CD4-positive, alpha-beta memory T cell (primary cell): Measurements from ENCODE around the gene SH3BP2. TPM values are rescaled to one million over a fixed set of nuclear protein-coding genes. Genes with fewer than 3 reads are reported as not detected.
"Not testable (repeated sequence)": the region's sequence is repeated elsewhere in the genome, so short reads cannot be mapped to it uniquely, and the experiment has no call there.

Experiments
- CTCF ChIA-PET: fragments of 350-600 bp; sonication (Branson Sonifier 250); formaldehyde crosslinking; loops from one replicate; lab custom pipeline; 2021; ENCODE audit warnings: inconsistent platforms; ENCODE audit not compliant: partially characterized antibody; lab: Charles Lee
- POLR2A ChIA-PET: fragments of 350-600 bp; sonication (Branson Sonifier 250); formaldehyde crosslinking; loops from one replicate; lab custom pipeline; 2021; ENCODE audit not compliant: partially characterized antibody; lab: Charles Lee
- DNase-seq, 5 donors: peaks; one replicate each; pipeline versions ENCODE4 v3.0.0 to v3.0.0-alpha.2; 2020 to 2022; ENCODE audit warnings: mixed read lengths in 1 of 5
- H3K27ac ChIP-seq: one replicate; pipeline ENCODE4 v1.7.0; 2013; ENCODE audit warnings: low read depth, low read length
- H3K27me3 ChIP-seq: 2 replicates; pipeline ENCODE4 v1.7.0; 2013; ENCODE audit warnings: mild to moderate bottlenecking, low read length, moderate library complexity; ENCODE audit not compliant: insufficient read depth
- H3K36me3 ChIP-seq: 2 replicates; pipeline ENCODE4 v1.7.0; 2013; ENCODE audit warnings: mild to moderate bottlenecking, low read length, moderate library complexity; ENCODE audit not compliant: insufficient read depth
- H3K4me1 ChIP-seq: 2 replicates; pipeline ENCODE4 v1.7.0; 2013; ENCODE audit warnings: mild to moderate bottlenecking, low read length, moderate library complexity; ENCODE audit not compliant: insufficient read depth
- H3K4me3 ChIP-seq, 2 donors: one replicate each; pipeline ENCODE4 v1.7.0; 2013; ENCODE audit warnings: low read length in 2 of 2, mild to moderate bottlenecking in 1 of 2
- H3K9me3 ChIP-seq, 2 donors: one replicate each; pipeline ENCODE4 v1.7.0; 2013; ENCODE audit warnings: low read length in 2 of 2, control low read depth in 1 of 2; ENCODE audit not compliant: control insufficient read depth in 1 of 2
- H3K27ac Mint-ChIP-seq, 7 donors: one replicate each; pipeline ENCODE4 v1.8.0; 2020 to 2021; ENCODE audit warnings: mixed read lengths in 7 of 7, mild to moderate bottlenecking in 6 of 7, inconsistent platforms in 3 of 7, moderate library complexity in 3 of 7
- H3K27me3 Mint-ChIP-seq, 2 donors: one replicate each; pipeline ENCODE4 v1.8.0; 2020 to 2021; ENCODE audit warnings: mixed read lengths in 2 of 2
- H3K36me3 Mint-ChIP-seq, 2 donors: one replicate each; pipeline ENCODE4 v1.8.0; 2020 to 2021; ENCODE audit warnings: mixed read lengths in 2 of 2, inconsistent platforms in 1 of 2, mild to moderate bottlenecking in 1 of 2
- H3K4me1 Mint-ChIP-seq, 4 donors: one replicate each; pipeline ENCODE4 v1.8.0; 2020 to 2021; ENCODE audit warnings: mixed read lengths in 4 of 4, mild to moderate bottlenecking in 1 of 4
- H3K4me3 Mint-ChIP-seq, 8 donors: one replicate each; pipeline ENCODE4 v1.8.0; 2020 to 2021; ENCODE audit warnings: mixed read lengths in 8 of 8, mild to moderate bottlenecking in 7 of 8, moderate library complexity in 6 of 8, inconsistent platforms in 3 of 8
- H3K9me3 Mint-ChIP-seq, 8 donors: one replicate each; pipeline ENCODE4 v1.8.0; 2020 to 2021; ENCODE audit warnings: mixed read lengths in 8 of 8, mild to moderate bottlenecking in 5 of 8, inconsistent platforms in 3 of 8, moderate library complexity in 1 of 8
- intact Hi-C: fragments of 100-400 bp; cut with micrococcal nuclease; formaldehyde crosslinking; loops from one replicate; pipeline ENCODE4 v1.15.1; 2023
- polyA plus RNA-seq, 2 donors: library from polyadenylated mRNA; unstranded; fragments of 300-500 nt; fragmentation: Illumina TruSeq; gene quantifications; one replicate each; pipeline ENCODE4 v1.2.3, GENCODE V29; 2021
- total RNA-seq, 2 experiments: library from RNA; stranded (reverse); gene quantifications; one replicate each; pipeline ENCODE4 v1.2.3, GENCODE V29; 2021

Gene SH3BP2
- total and polyA plus RNA-seq, 4 experiments from 2014 or later, result 3.8 to 44.3 (median 27.1) TPM

- Mint-ChIP-seq H3K36me3 (no peaks in the 10 kb centered on the region), H3K27me3 (no peaks in the 10 kb centered on the region), H3K9me3 (no peaks in the 10 kb centered on the region), H3K4me3 (no peak overlapping the region), H3K4me1 (peaks cover 8 to 13% (median 9%) of the 10 kb centered on the region in 4 donors), H3K27ac (peak overlapping the region in 4 of 7 donors; percentile 44 to 89 (median 66))
- H3K9me3 ChIP-seq, result no peaks in the 10 kb centered on the region
- CTCF ChIA-PET, result no interaction called here
- H3K36me3 ChIP-seq, result no peaks in the 10 kb centered on the region
- H3K27me3 ChIP-seq, result no peaks in the 10 kb centered on the region
- DNase-seq, result no peak
- intact Hi-C loops, result no loop called here
- POLR2A ChIA-PET, result no interaction called here
- no peak overlapping the region for H3K4me3 ChIP-seq
- peaks cover 12% of the 10 kb centered on the region for H3K4me1 ChIP-seq
- no peak overlapping the region for H3K27ac ChIP-seq
Observed at GRCh38 chr4:2771264-2771663, 21.6 kb upstream of the SH3BP2 start.

DNA sequence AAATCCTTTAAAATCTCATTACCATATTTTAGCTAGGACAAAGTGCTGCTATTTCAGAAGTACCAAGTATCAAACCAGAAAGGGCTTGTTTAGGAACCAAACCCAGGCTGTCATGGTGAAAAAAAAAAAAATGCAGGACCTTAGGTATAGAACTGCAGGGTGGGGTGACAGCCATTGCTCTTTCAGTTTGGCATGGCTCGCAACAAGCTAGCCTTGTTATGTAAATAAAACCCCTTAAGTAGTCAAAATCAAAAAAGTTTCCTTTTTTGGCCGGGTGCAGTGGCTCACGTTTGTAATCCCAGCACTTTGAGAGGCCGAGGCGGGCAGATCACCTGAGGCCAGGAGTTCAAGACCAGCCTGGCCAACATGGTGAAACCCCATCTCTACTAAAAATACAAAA lies 12.2 kb upstream of the SH3BP2 start:
- H3K4me1 Mint-ChIP-seq, H3K36me3 ChIP-seq, CTCF ChIA-PET, H3K9me3 ChIP-seq, intact Hi-C loops, H3K36me3 Mint-ChIP-seq, H3K4me3 ChIP-seq, DNase-seq, H3K27ac ChIP-seq, H3K4me3 Mint-ChIP-seq, H3K27me3 Mint-ChIP-seq, H3K27me3 ChIP-seq, H3K4me1 ChIP-seq, H3K27ac Mint-ChIP-seq: not testable (repeated sequence)
- POLR2A ChIA-PET, result interaction anchor here (0.6 to 1.5 kb wide), 2 partner anchors 18 to 38 kb away, joined by 3 read pairs; no protein-coding TSS in a partner anchor
- H3K9me3 Mint-ChIP-seq, result peaks cover 0 to 18% (median 9%) of the 10 kb centered on the region in 8 donors

- Histone ChIP-seq H3K4me1 (peaks cover 16% of the 10 kb centered on the region), H3K9me3 (no peaks in the 10 kb centered on the region), H3K27me3 (no peaks in the 10 kb centered on the region), H3K36me3 (no peaks in the 10 kb centered on the region), H3K4me3 (no peak overlapping the region), H3K27ac (no peak overlapping the region)
- POLR2A ChIA-PET, result interaction anchor here (1.5 kb wide), 1 partner anchor 36 kb away, joined by 3 read pairs; no protein-coding TSS in a partner anchor
- intact Hi-C loops, result no loop called here
- no peaks in the 10 kb centered on the region for H3K27me3 Mint-ChIP-seq
- H3K36me3 Mint-ChIP-seq, result no peaks in the 10 kb centered on the region
- no peak overlapping the region for H3K27ac Mint-ChIP-seq
- CTCF ChIA-PET, result interaction anchor here (0.8 to 1.4 kb wide), 3 partner anchors 19 to 163 kb away, joined by 3 read pairs; no protein-coding TSS in a partner anchor
- no peak overlapping the region for H3K4me3 Mint-ChIP-seq
- H3K9me3 Mint-ChIP-seq, result peaks cover 0 to 18% (median 9%) of the 10 kb centered on the region in 8 donors
- H3K4me1 Mint-ChIP-seq, result peaks cover 8 to 15% (median 12%) of the 10 kb centered on the region in 4 donors
- DNase-seq, result no peak
Observed at GRCh38 chr4:2781911-2782310, 11.0 kb upstream of the SH3BP2 start.

DNA sequence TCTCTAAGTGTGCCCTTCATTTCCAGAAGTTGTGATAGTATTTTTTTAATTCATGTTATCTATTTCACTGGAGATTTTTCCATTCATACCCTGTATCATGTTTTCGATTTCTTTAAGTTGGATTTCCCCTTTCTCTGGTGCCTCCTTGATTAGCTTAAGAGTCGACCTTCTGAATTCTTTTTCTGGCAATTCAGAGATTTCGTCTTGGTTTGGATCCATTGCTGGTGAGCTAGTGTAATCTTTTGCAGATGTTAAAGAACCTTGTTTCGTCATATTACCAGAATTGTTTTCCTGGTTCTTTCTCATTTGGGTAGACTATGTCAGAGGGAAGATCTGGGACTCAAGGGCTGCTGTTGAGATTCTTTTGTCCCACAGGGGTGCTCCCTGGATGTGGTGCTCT lies 9.1 kb upstream of the SH3BP2 start:
- CTCF ChIA-PET, result interaction anchor here (1.2 kb wide), 1 partner anchor 20 kb away, joined by 3 read pairs; no protein-coding TSS in a partner anchor
- peaks cover 35% of the 10 kb centered on the region for H3K4me1 ChIP-seq
- Mint-ChIP-seq H3K4me3 (peak overlapping the region in 1 of 8 donors; percentile 18), H3K9me3 (peaks cover 0 to 18% (median 9%) of the 10 kb centered on the region in 8 donors), H3K27me3 (no peaks in the 10 kb centered on the region), H3K4me1 (peaks cover 15 to 33% (median 25%) of the 10 kb centered on the region in 4 donors), H3K27ac (peak overlapping the region in 4 of 7 donors; percentile 9 to 70 (median 13)), H3K36me3 (no peaks in the 10 kb centered on the region)
- no peaks in the 10 kb centered on the region for H3K27me3 ChIP-seq
- no peak overlapping the region for H3K27ac ChIP-seq
- no peak overlapping the region for H3K4me3 ChIP-seq
- intact Hi-C loops, result loop anchor here (2.0 kb wide), 1 partner anchor 15 kb away; no protein-coding TSS in a partner anchor
- no peaks in the 10 kb centered on the region for H3K36me3 ChIP-seq
- no peak for DNase-seq
- H3K9me3 ChIP-seq, result no peaks in the 10 kb centered on the region
- POLR2A ChIA-PET, result interaction anchor here (0.7 kb wide), 1 partner anchor 10 kb away, joined by 4 read pairs; no protein-coding TSS in a partner anchor

DNA sequence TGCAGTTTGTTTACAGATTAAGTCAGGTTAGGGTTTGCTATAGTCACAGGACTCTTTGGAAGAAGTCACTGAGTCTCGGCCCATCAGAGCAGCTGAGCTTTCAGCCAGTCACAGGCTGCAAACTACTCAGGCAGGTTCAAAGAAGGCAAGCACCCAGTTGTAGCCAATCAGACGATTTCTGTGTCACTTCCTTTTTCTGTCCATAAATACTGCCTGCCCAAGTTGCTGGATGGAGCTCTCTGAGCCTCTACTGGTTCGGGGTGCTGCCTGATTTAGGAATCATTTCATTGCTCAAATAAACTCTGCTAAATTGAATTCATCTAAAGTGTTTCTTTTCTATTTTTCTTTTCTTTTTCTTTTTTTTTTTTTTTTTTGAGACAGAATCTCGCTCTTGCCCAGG lies 7.3 kb upstream of the SH3BP2 start:
- peaks cover 0 to 18% (median 9%) of the 10 kb centered on the region in 8 donors for H3K9me3 Mint-ChIP-seq
- Histone ChIP-seq H3K27ac (peak overlapping the region; percentile 74), H3K36me3 (no peaks in the 10 kb centered on the region), H3K4me3 (no peak overlapping the region), H3K27me3 (no peaks in the 10 kb centered on the region), H3K4me1 (peaks cover 36% of the 10 kb centered on the region), H3K9me3 (no peaks in the 10 kb centered on the region)
- ChIA-PET CTCF (interaction anchor here (0.6 to 2.1 kb wide), 5 partner anchors 13 to 231 kb away, joined by 3 to 7 read pairs (median 3); no protein-coding TSS in a partner anchor), POLR2A (interaction anchor here (0.6 to 4.3 kb wide), 8 partner anchors 12 to 150 kb away, joined by 3 to 40 read pairs (median 4); partner anchors contain the start of gene ADD1)
- no peaks in the 10 kb centered on the region for H3K27me3 Mint-ChIP-seq
- no peaks in the 10 kb centered on the region for H3K36me3 Mint-ChIP-seq
- peak in 3 of 5 donors; percentile 40 to 46 (median 43) for DNase-seq
- intact Hi-C loops, result loop anchor here (2.0 kb wide), 1 partner anchor 13 kb away; no protein-coding TSS in a partner anchor
- H3K4me1 Mint-ChIP-seq, result peaks cover 21 to 46% (median 35%) of the 10 kb centered on the region in 4 donors
- H3K27ac Mint-ChIP-seq, result peak overlapping the region; percentile 42 to 96 (median 94)
- no peak overlapping the region for H3K4me3 Mint-ChIP-seq

DNA sequence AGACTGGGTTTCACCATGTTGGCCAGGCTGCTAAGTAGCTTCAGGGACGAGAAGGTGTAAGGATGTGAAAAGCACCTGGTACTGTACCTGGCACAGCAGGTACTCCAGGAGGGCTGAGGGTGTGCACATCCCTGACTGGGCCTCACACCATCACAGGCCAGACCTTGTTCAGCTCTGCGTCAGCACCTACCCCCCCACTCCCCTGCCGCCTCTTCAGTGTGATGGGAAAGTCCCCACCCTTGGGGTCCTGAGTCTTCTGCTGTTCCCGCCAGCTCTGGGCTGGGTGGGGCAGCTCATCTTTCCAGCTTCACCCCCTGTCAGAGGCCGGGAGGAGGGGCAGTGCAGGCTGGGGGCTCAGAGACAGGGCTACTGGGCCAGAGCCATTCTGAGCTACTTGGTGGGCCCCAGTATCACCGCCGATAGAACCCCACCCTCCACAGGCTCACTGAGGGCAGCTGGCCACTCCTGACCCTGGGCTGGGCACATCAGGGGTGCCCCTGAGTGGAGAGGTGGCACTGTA lies 6.7 kb upstream of the SH3BP2 start:
- intact Hi-C loops, result no loop called here
- H3K36me3 ChIP-seq, result no peaks in the 10 kb centered on the region
- H3K27me3 ChIP-seq, result no peaks in the 10 kb centered on the region
- Mint-ChIP-seq H3K27ac (peak overlapping the region; percentile 89 to 96 (median 94)), H3K4me1 (peaks cover 21 to 49% (median 39%) of the 10 kb centered on the region in 4 donors), H3K36me3 (no peaks in the 10 kb centered on the region), H3K27me3 (no peaks in the 10 kb centered on the region), H3K4me3 (peak overlapping the region in 4 of 8 donors; percentile 15 to 78 (median 24)), H3K9me3 (peaks cover 0 to 17% (median 9%) of the 10 kb centered on the region in 8 donors)
- no peaks in the 10 kb centered on the region for H3K9me3 ChIP-seq
- POLR2A ChIA-PET, result interaction anchor here (0.6 to 4.3 kb wide), 8 partner anchors 12 to 149 kb away, joined by 3 to 40 read pairs (median 4); partner anchors contain the start of gene ADD1
- peaks cover 36% of the 10 kb centered on the region for H3K4me1 ChIP-seq
- H3K4me3 ChIP-seq, result no peak overlapping the region
- peak overlapping the region; percentile 74 for H3K27ac ChIP-seq
- CTCF ChIA-PET, result interaction anchor here (0.6 to 2.1 kb wide), 5 partner anchors 12 to 230 kb away, joined by 3 to 7 read pairs (median 3); no protein-coding TSS in a partner anchor
- peak in 4 of 5 donors; percentile 43 to 88 (median 60) for DNase-seq

GRCh38 chr4:2786794-2787229 lies 6.1 kb upstream of the SH3BP2 start:
- Mint-ChIP-seq H3K36me3 (no peaks in the 10 kb centered on the region), H3K4me3 (peak overlapping the region in 3 of 8 donors; percentile 54 to 78 (median 74)), H3K27ac (peak overlapping the region; percentile 89 to 96 (median 94)), H3K9me3 (peaks cover 0 to 12% (median 8%) of the 10 kb centered on the region in 8 donors), H3K27me3 (no peaks in the 10 kb centered on the region), H3K4me1 (peaks cover 21 to 55% (median 39%) of the 10 kb centered on the region in 4 donors)
- ChIA-PET POLR2A (interaction anchor here (1.0 to 4.3 kb wide), 4 partner anchors 11 to 57 kb away, joined by 3 to 40 read pairs (median 4); partner anchors contain the start of genes ADD1 and TNIP2), CTCF (interaction anchor here (1.1 to 1.6 kb wide), 3 partner anchors 11 to 86 kb away, joined by 3 to 4 read pairs (median 3); no protein-coding TSS in a partner anchor)
- no peak for DNase-seq
- peaks cover 36% of the 10 kb centered on the region for H3K4me1 ChIP-seq
- intact Hi-C loops, result no loop called here
- no peaks in the 10 kb centered on the region for H3K36me3 ChIP-seq
- no peak overlapping the region for H3K4me3 ChIP-seq
- peak overlapping the region; percentile 74 for H3K27ac ChIP-seq
- H3K9me3 ChIP-seq, result no peaks in the 10 kb centered on the region
- no peaks in the 10 kb centered on the region for H3K27me3 ChIP-seq
